Neural progenitor cell (in vitro differentiated cells): ENCODE results near the gene ZNF8. TPM values are rescaled to one million over a fixed set of nuclear protein-coding genes. Genes with fewer than 3 reads are reported as not detected.

Source experiments
- DNase-seq: peaks from one replicate; pipeline ENCODE4 v3.0.0-alpha.2; 2016; ENCODE audit warnings: low spot score
- H2AFZ ChIP-seq: fragments of 200-600 bp; sonication (generic); replicated peaks from 2 replicates; pipeline ENCODE4 v1.6.1; 2016; ENCODE audit warnings: antibody characterized with exemption
- H3F3A ChIP-seq: fragments of 200-600 bp; sonication (generic); 2 replicates; pipeline ENCODE4 v1.6.1; 2016; ENCODE audit warnings: antibody characterized with exemption, low read depth
- H3K27ac ChIP-seq: fragments of 200-600 bp; sonication (generic); 2 replicates; pipeline ENCODE4 v1.5.1; 2016; ENCODE audit warnings: mild to moderate bottlenecking
- H3K27me3 ChIP-seq: fragments of 200-600 bp; sonication (generic); 2 replicates; pipeline ENCODE4 v1.6.1; 2016; ENCODE audit warnings: mild to moderate bottlenecking, moderate library complexity
- H3K36me3 ChIP-seq: fragments of 200-600 bp; sonication (generic); 2 replicates; pipeline ENCODE4 v1.5.1; 2016
- H3K4me1 ChIP-seq: fragments of 200-600 bp; sonication (generic); 2 replicates; pipeline ENCODE4 v1.6.1; 2016; ENCODE audit warnings: mixed run types
- H3K4me2 ChIP-seq: fragments of 200-600 bp; sonication (generic); 2 replicates; pipeline ENCODE4 v1.6.1; 2016
- H3K4me3 ChIP-seq: fragments of 200-600 bp; sonication (generic); 2 replicates; pipeline ENCODE4 v1.5.1; 2016
- H3K79me2 ChIP-seq: fragments of 200-600 bp; sonication (generic); 2 replicates; pipeline ENCODE4 v1.6.1; 2016; ENCODE audit warnings: low read depth
- H3K9ac ChIP-seq: fragments of 200-600 bp; sonication (generic); 2 replicates; pipeline ENCODE4 v1.6.1; 2016
- H3K9me3 ChIP-seq: fragments of 200-600 bp; sonication (generic); 2 replicates; pipeline ENCODE4 v1.5.1; 2016; ENCODE audit warnings: low read depth
- H4K20me1 ChIP-seq: fragments of 200-600 bp; sonication (generic); 2 replicates; pipeline ENCODE4 v1.6.1; 2016; ENCODE audit warnings: low read depth
- H3K27ac Mint-ChIP-seq: 3 replicates; pipeline ENCODE4 v1.8.0; 2021; ENCODE audit warnings: mixed read lengths
- H3K27me3 Mint-ChIP-seq: 2 replicates; pipeline ENCODE4 v1.8.0; 2022; ENCODE audit warnings: low read depth, mild to moderate bottlenecking, inconsistent platforms, moderate library complexity, mixed read lengths; ENCODE audit not compliant: insufficient read depth
- H3K36me3 Mint-ChIP-seq: 3 replicates; pipeline ENCODE4 v1.8.0; 2021; ENCODE audit warnings: mixed read lengths
- H3K4me1 Mint-ChIP-seq: 3 replicates; pipeline ENCODE4 v1.8.0; 2021; ENCODE audit warnings: mixed read lengths
- H3K4me3 Mint-ChIP-seq: 3 replicates; pipeline ENCODE4 v1.8.0; 2021; ENCODE audit warnings: mild to moderate bottlenecking, moderate library complexity, mixed read lengths
- H3K9me3 Mint-ChIP-seq: 3 replicates; pipeline ENCODE4 v1.8.0; 2020; ENCODE audit warnings: mixed read lengths
- EZH2 ChIP-seq: fragments of 200-600 bp; sonication (generic); IDR thresholded peaks from 2 replicates; pipeline ENCODE4 v1.6.1; 2017; ENCODE audit warnings: antibody characterized with exemption, mild to moderate bottlenecking, moderate library complexity
- EZH2phosphoT487 ChIP-seq: fragments of 200-600 bp; sonication (generic); IDR thresholded peaks from 2 replicates; pipeline ENCODE4 v1.6.1; 2017; ENCODE audit warnings: antibody characterized with exemption
- total RNA-seq: library from RNA; depleted of rRNA; stranded (reverse); fragments of >200 nt; gene quantifications from 2 replicates; pipeline ENCODE4 v1.2.3, GENCODE V29; 2015; ENCODE audit warnings: low replicate concordance
- TF ChIP-seq, protein P1 (sequence below): fragments of 200-600 bp; sonication (generic); IDR thresholded peaks from 2 replicates; pipeline ENCODE4 v1.5.1; 2017; ENCODE audit warnings: antibody characterized with exemption, mild to moderate bottlenecking

Gene ZNF8
- total RNA-seq, 1 donor from 2014 or later = 18.6 TPM

- H3K36me3 ChIP-seq = no peaks in the 10 kb centered on the region
- DNase-seq = no peak
- no peaks in the 10 kb centered on the region for H3F3A ChIP-seq
- TF ChIP-seq EZH2phosphoT487 = no peak
- TF ChIP-seq, protein P1, sequence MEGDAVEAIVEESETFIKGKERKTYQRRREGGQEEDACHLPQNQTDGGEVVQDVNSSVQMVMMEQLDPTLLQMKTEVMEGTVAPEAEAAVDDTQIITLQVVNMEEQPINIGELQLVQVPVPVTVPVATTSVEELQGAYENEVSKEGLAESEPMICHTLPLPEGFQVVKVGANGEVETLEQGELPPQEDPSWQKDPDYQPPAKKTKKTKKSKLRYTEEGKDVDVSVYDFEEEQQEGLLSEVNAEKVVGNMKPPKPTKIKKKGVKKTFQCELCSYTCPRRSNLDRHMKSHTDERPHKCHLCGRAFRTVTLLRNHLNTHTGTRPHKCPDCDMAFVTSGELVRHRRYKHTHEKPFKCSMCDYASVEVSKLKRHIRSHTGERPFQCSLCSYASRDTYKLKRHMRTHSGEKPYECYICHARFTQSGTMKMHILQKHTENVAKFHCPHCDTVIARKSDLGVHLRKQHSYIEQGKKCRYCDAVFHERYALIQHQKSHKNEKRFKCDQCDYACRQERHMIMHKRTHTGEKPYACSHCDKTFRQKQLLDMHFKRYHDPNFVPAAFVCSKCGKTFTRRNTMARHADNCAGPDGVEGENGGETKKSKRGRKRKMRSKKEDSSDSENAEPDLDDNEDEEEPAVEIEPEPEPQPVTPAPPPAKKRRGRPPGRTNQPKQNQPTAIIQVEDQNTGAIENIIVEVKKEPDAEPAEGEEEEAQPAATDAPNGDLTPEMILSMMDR = no peak
- TF ChIP-seq EZH2 = no peak
- peaks cover 26% of the 10 kb centered on the region for H3K27me3 Mint-ChIP-seq
- no peak overlapping the region for H3K4me2 ChIP-seq
- no peak overlapping the region for H3K9ac ChIP-seq
- peak overlapping the region; percentile 21 for H3K27ac Mint-ChIP-seq
- no peaks in the 10 kb centered on the region for H3K79me2 ChIP-seq
- no peaks in the 10 kb centered on the region for H3K9me3 Mint-ChIP-seq
- no peak overlapping the region for H3K4me3 ChIP-seq
- H3K27ac ChIP-seq = no peak overlapping the region
- H3K4me1 Mint-ChIP-seq = peaks cover 17% of the 10 kb centered on the region
- peak overlapping the region; percentile 7 for H3K4me3 Mint-ChIP-seq
- no peak overlapping the region for H2AFZ ChIP-seq
- no peaks in the 10 kb centered on the region for H3K9me3 ChIP-seq
- peaks cover 16% of the 10 kb centered on the region for H3K27me3 ChIP-seq
- peaks cover 5% of the 10 kb centered on the region for H3K36me3 Mint-ChIP-seq
- no peaks in the 10 kb centered on the region for H4K20me1 ChIP-seq
- peaks cover 6% of the 10 kb centered on the region for H3K4me1 ChIP-seq
These were observed 70.8 kb downstream of the ZNF8 start for GRCh38 chr19:58349590-58349989.

GRCh38 chr19:58350001-58350861, 71.5 kb downstream of the ZNF8 start:
- H3K36me3 Mint-ChIP-seq = peaks cover 5% of the 10 kb centered on the region
- no peaks in the 10 kb centered on the region for H3K9me3 ChIP-seq
- H3K9ac ChIP-seq = no peak overlapping the region
- H3K27me3 ChIP-seq = peaks cover 16% of the 10 kb centered on the region
- H3K4me3 ChIP-seq = no peak overlapping the region
- no peak overlapping the region for H3K4me3 Mint-ChIP-seq
- no peak for DNase-seq
- TF ChIP-seq EZH2 = no peak
- TF ChIP-seq EZH2phosphoT487 = no peak
- TF ChIP-seq, protein P1 = no peak
- peaks cover 22% of the 10 kb centered on the region for H3K27me3 Mint-ChIP-seq
- H3K4me1 ChIP-seq = peaks cover 6% of the 10 kb centered on the region
- H3K4me2 ChIP-seq = no peak overlapping the region
- H3K4me1 Mint-ChIP-seq = peaks cover 17% of the 10 kb centered on the region
- H3K36me3 ChIP-seq = no peaks in the 10 kb centered on the region
- H3K27ac ChIP-seq = no peak overlapping the region
- H4K20me1 ChIP-seq = no peaks in the 10 kb centered on the region
- no peaks in the 10 kb centered on the region for H3K79me2 ChIP-seq
- H3K9me3 Mint-ChIP-seq = no peaks in the 10 kb centered on the region
- H2AFZ ChIP-seq = no peak overlapping the region
- H3F3A ChIP-seq = no peaks in the 10 kb centered on the region
- H3K27ac Mint-ChIP-seq = no peak overlapping the region

- Histone ChIP-seq H3K79me2 (no peaks in the 10 kb centered on the region), H3F3A (no peaks in the 10 kb centered on the region), H2AFZ (no peak overlapping the region), H3K27ac (no peak overlapping the region), H3K36me3 (no peaks in the 10 kb centered on the region), H4K20me1 (no peaks in the 10 kb centered on the region), H3K9ac (no peak overlapping the region), H3K4me3 (no peak overlapping the region), H3K9me3 (no peaks in the 10 kb centered on the region), H3K27me3 (peaks cover 14% of the 10 kb centered on the region), H3K4me1 (peaks cover 6% of the 10 kb centered on the region), H3K4me2 (no peak overlapping the region)
- H3K4me3 Mint-ChIP-seq = no peak overlapping the region
- TF ChIP-seq, protein P1 = no peak
- TF ChIP-seq EZH2phosphoT487 = no peak
- TF ChIP-seq EZH2 = no peak
- no peak for DNase-seq
- H3K36me3 Mint-ChIP-seq = peaks cover 5% of the 10 kb centered on the region
- no peak overlapping the region for H3K27ac Mint-ChIP-seq
- H3K27me3 Mint-ChIP-seq = peaks cover 17% of the 10 kb centered on the region
- peaks cover 13% of the 10 kb centered on the region for H3K4me1 Mint-ChIP-seq
- H3K9me3 Mint-ChIP-seq = no peaks in the 10 kb centered on the region
These were observed 72.3 kb downstream of the ZNF8 start for GRCh38 chr19:58350871-58351557.
